LNCaP clone FGC (cell line): Measurements from ENCODE around the gene DCST2.

Experiments used
- DNase-seq: peaks from one replicate; pipeline ENCODE4 v3.0.0-alpha.2; 2011; ENCODE audit warnings: low read depth
- H3K4me3 ChIP-seq: 2 replicates; pipeline ENCODE4 v1.5.1; 2011; ENCODE audit warnings: mild to moderate bottlenecking, low read depth, low read length, control low read depth
- TF ChIP-seq, protein P1 (sequence below): IDR thresholded peaks from 2 replicates; pipeline ENCODE4 v1.5.1; 2012; ENCODE audit warnings: mild to moderate bottlenecking; ENCODE audit not compliant: control insufficient read depth, insufficient read depth; ENCODE audit errors: extremely low read depth

Gene DCST2

DNA sequence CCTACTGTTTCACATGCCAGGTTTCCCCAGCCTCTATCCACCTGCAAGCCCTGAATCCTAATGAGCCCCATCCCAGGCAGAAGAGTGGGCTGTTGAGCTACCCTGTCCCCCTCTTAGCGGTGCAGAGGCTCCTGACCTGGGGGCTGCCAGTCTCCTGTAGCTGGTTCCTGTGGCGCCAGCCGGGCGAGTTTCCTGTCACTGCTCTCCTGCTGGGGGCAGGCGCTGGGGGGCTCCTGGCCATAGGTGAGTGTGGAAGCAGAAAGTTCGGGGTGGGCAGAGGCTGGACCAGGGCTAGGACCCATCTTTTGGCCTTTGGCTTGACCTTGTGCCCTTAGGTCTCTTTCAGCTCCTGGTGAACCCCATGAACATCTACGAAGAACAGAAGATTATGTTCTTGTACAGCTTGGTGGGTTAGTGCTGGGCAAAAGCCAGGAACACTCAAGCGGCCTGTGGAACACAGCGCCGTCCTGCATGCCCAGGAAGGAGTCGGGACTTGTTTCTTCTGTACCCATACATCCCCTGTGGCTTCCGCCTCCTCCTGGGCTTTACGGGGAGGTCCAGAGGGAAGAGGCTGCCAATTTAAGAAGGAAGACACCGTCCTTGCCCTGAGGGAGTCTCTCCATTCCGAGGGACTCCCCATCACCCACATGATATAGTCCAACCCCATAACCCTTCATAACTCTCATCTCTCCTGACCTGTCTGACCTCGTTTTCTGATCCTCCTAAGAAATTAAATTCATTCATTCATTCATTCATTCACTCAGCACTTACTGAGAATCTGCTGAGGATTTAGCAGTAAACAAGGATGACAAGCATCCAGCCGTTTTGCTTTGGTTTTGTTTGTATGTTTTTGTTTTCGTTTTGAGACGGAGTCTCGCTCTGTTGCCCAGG, 982 bp upstream of the DCST2 start:
- no peak overlapping the region for H3K4me3 ChIP-seq
- DNase-seq = no peak
- TF ChIP-seq, protein P1, sequence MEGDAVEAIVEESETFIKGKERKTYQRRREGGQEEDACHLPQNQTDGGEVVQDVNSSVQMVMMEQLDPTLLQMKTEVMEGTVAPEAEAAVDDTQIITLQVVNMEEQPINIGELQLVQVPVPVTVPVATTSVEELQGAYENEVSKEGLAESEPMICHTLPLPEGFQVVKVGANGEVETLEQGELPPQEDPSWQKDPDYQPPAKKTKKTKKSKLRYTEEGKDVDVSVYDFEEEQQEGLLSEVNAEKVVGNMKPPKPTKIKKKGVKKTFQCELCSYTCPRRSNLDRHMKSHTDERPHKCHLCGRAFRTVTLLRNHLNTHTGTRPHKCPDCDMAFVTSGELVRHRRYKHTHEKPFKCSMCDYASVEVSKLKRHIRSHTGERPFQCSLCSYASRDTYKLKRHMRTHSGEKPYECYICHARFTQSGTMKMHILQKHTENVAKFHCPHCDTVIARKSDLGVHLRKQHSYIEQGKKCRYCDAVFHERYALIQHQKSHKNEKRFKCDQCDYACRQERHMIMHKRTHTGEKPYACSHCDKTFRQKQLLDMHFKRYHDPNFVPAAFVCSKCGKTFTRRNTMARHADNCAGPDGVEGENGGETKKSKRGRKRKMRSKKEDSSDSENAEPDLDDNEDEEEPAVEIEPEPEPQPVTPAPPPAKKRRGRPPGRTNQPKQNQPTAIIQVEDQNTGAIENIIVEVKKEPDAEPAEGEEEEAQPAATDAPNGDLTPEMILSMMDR = no peak

DNA sequence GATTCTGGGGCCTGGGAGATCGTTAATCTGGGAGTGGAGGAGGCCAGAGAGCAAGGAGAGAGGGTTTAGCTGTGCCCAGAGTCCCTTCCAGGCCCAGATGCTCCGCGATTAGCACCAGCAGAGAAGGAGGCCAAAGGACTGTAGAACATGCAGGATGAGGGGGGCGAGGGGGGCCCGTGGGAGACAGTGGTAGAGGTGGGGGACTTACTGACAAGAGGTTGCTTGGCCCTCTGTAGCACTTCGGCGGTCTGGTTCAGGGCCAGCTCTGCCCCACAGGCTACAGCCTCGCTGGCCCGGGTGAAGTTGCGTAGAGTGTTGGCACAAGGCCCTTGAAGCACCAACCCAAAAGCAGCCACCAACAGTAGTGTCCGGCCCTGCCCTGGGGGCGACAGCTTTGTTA, 695 bp downstream of the DCST2 start:
- H3K4me3 ChIP-seq = no peak overlapping the region
- TF ChIP-seq, protein P1 = no peak
- DNase-seq = no peak

DNA sequence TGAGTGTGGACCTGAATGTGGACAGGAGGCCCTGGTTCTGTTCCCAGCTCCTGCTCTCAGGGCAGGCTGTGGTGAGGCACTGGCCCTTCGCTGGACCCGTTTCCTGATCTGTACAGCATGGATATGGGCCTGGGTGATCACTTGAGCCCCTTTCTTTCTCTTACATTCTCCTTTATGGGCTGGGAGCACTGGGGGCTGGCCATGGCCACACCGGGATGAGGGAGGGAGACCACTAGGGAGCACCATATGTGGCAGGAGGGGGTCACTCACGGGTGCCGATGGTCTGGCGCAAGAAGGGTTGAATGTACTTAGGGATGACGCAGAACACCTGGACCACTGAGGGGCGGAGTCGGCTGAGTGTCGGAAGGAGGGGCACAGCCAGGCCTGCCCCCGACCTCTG, 2.7 kb downstream of the DCST2 start:
- TF ChIP-seq, protein P1 = no peak
- no peak for DNase-seq
- no peak overlapping the region for H3K4me3 ChIP-seq

DNA sequence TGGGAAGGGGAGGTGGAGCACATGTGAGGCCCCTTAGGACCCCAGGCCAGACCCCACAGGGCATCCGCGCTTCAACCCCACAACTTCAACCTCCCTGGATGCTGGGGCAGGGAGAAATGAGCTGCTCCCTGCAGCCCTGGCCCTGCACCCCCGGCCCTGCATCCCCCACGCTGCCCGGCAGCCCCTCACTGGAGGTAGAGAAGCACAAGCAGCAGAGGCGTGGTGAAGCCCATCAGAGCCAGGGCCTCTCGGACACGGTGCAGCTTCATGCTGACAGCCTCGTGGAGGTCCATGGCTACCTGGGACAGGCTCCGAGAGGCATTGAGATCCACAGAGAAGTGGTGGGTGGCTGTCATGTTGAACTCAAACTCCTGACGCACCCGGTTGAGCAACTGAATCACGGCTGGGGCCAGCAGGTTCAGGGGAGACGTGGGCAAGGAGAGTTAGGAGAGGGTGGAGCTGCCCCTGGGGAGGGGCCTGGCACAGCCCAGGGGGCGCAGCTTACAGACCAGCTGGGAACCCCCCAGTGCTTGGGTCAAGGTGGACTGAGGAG, 3.3 kb downstream of the DCST2 start:
- DNase-seq = no peak

DNA sequence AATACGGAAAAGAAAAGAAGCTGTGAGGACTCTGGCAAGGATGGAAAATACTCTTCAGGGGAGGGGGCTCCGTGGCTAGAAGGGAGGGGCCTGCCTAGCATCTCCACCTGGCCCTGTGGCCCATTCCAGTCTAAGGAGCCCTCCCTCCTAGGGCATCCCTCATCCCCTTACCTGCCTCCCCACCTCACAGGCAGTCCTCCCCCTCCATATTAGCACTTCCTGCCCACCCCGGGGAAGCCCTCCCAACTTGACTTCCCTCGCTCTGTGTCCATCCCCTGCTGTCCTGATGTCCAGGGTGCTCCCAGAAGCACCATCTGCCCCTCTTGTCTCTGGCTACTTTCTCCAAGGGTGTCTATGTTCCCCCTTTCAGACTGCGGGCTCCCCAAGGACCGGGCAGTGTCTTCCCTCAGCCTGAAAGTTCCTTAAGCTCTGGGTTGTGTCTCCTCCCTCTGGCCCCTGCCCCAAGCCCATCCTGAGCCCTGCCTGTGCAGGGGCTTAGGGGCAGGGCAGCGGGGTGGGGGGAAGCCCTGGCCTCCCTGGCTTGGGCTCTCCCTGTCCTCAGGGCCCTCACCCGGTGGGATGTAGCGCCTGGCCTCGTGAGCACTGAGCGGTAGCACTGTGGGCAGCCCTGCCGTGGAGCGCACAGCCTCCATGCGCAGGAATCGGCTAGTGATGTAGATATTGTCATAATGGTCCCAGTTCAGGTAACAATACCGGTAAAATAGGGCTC, 3.9 kb downstream of the DCST2 start:
- TF ChIP-seq, protein P1 = no peak
- no peak overlapping the region for H3K4me3 ChIP-seq
- DNase-seq = no peak

More for the DNA sequence above, 3.3 kb downstream of the DCST2 start:
- TF ChIP-seq, protein P1 = no peak
- H3K4me3 ChIP-seq = no peak overlapping the region

DNA sequence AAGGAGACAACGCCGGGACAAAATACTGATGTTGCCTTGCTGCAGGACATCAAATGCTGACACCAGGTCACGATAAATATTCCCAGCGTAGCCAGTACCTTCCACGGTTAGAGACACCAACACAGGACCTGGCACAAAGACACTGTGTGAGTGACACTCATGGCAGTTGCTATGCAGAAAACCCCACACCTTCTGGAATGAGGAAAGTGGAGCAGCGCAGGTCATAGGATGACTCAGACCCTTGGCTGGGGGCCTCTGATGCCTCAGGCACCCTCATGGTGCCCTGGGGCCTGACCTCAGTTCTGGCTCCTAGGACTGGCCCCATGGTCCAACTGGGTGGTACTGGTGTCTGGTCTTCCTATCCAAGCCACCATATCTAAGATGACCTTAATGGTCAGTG, 7.0 kb downstream of the DCST2 start:
- no peak overlapping the region for H3K4me3 ChIP-seq
- no peak for DNase-seq
- TF ChIP-seq, protein P1 = no peak
